Epithelial cell of esophagus (primary cell): ENCODE results near the gene GPT2.

Experiments
- DNase-seq: peaks from one replicate; pipeline ENCODE4 v3.0.0; 2010; ENCODE audit warnings: low read depth
- H3K4me3 ChIP-seq: 2 replicates; pipeline ENCODE4 v1.5.1; 2011; ENCODE audit warnings: mild to moderate bottlenecking, low read length, control low read depth
- TF ChIP-seq, protein P1 (sequence below): IDR thresholded peaks from 2 replicates; pipeline ENCODE4 v1.5.1; 2011; ENCODE audit warnings: low read depth, mild to moderate bottlenecking, low read length, control low read depth, inconsistent platforms; ENCODE audit not compliant: insufficient read depth; ENCODE audit errors: missing control alignments

GPT2 gene

GRCh38 chr16:46891910-46892309 lies 7.7 kb downstream of the GPT2 start:
- TF ChIP-seq, protein P1, sequence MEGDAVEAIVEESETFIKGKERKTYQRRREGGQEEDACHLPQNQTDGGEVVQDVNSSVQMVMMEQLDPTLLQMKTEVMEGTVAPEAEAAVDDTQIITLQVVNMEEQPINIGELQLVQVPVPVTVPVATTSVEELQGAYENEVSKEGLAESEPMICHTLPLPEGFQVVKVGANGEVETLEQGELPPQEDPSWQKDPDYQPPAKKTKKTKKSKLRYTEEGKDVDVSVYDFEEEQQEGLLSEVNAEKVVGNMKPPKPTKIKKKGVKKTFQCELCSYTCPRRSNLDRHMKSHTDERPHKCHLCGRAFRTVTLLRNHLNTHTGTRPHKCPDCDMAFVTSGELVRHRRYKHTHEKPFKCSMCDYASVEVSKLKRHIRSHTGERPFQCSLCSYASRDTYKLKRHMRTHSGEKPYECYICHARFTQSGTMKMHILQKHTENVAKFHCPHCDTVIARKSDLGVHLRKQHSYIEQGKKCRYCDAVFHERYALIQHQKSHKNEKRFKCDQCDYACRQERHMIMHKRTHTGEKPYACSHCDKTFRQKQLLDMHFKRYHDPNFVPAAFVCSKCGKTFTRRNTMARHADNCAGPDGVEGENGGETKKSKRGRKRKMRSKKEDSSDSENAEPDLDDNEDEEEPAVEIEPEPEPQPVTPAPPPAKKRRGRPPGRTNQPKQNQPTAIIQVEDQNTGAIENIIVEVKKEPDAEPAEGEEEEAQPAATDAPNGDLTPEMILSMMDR = no peak
- H3K4me3 ChIP-seq = no peak overlapping the region
- no peak for DNase-seq

GRCh38 chr16:46894036-46894672 lies 10.0 kb downstream of the GPT2 start:
- TF ChIP-seq, protein P1 = no peak
- DNase-seq = no peak
- no peak overlapping the region for H3K4me3 ChIP-seq

GRCh38 chr16:46895399-46896313 lies 11.5 kb downstream of the GPT2 start:
- DNase-seq = no peak
- TF ChIP-seq, protein P1 = no peak
- no peak overlapping the region for H3K4me3 ChIP-seq

GRCh38 chr16:46896314-46896968 lies 12.3 kb downstream of the GPT2 start:
- H3K4me3 ChIP-seq = no peak overlapping the region
- TF ChIP-seq, protein P1 = no peak
- DNase-seq = no peak

DNA sequence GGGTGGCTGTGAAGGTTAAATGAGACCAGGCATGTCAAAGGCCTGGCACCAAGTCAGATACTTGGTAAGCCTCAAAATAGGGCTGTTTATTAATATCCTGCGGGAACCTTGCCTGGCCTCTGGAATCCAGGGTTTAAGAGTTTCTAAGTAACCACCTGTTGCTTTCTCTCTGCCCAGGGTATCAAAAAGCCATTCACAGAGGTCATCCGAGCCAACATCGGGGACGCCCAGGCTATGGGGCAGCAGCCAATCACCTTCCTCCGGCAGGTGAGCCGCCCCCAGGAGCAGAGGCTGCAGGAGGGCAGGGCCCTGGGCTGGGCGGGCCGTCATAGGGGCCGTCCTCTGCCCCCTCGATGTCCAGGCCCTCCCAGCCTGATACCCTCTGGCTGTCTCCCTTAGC lies 13.3 kb downstream of the GPT2 start:
- TF ChIP-seq, protein P1 = no peak
- no peak overlapping the region for H3K4me3 ChIP-seq
- DNase-seq = no peak

DNA sequence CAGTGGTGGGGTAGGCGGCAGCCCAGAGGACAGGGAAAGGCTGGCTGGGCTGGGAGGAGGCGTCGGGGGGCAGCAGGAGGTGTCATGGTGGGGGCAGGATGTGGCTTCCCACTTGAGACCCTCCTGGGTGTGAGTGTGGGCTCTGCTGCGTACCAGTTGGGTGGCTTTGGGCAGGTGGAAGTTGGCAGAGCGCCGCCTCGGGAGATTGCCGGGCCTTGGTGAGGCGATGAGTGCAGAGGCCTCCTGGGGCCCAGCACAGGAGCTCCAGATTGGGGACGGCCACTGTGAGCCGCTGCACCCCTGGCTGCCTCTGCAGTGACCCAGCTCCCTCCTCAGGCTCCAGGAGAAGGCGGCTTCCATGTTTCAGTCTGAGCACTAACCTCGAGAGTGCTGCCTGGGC lies 13.8 kb downstream of the GPT2 start:
- no peak overlapping the region for H3K4me3 ChIP-seq
- TF ChIP-seq, protein P1 = no peak
- DNase-seq = no peak
